Measurements from ENCODE around the gene SLC35G1.

SLC35G1 gene

DNA sequence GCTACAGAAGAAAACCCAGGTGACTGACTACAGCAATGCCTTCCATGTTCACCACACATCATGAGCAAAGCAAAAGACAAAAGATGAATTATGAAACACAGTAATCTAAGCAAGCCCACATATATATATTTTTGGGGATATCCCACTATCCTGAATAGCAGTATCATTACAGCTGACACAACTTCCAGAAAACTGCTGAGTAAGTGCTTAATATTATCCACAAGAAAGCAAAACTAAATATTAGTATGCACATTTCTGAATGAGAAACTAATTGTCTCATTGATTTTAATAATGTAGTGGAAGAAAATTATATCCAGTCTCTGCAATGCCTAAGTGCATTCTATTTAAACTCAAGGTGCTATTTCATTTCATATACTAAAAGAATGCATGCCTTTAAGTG is 14.5 kb upstream of the SLC35G1 start:
- no peak for DNase-seq

DNA sequence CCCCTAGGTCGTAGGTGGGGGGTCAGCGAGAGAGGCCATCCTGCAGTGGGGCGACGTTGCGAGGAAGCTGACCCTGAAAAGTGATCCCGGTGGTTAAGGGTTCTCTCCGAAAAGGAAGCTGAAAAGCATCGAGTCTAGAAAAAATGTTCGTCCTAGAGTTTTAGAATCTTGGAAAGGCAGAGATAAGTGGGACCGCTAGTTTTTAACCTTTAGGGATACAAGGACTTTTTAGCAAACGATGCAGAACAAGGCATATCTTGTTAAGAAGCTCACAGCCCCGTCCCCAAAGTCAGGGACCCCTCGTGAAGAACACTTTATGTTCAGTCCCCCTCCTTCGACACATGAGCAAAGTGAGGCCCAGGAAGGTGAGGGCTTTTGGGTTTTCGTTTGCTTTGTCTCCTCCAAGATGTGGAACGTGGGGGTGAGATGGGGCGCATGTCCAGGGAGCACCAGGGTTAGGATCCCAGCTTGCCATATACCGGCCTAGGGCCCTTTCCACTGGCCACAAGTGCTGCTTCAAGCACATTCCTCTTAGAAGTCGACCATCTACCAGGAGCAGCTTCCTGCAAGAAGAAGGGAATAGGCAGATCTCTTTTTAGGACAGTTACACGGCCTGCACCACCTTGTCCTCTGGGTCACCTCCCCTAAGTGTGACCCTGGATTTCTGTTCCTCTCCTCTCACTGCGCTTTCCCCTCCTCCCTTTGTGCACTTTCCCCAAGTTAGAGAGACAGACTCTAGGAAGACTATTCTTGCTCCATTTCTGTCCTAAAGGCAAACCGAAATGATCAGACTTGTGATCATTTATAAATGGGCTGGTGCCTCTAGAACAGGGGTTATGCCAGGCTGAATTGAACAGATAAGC is 969 bp downstream of the SLC35G1 start:
- DNase-seq = peak; percentile 21

DNA sequence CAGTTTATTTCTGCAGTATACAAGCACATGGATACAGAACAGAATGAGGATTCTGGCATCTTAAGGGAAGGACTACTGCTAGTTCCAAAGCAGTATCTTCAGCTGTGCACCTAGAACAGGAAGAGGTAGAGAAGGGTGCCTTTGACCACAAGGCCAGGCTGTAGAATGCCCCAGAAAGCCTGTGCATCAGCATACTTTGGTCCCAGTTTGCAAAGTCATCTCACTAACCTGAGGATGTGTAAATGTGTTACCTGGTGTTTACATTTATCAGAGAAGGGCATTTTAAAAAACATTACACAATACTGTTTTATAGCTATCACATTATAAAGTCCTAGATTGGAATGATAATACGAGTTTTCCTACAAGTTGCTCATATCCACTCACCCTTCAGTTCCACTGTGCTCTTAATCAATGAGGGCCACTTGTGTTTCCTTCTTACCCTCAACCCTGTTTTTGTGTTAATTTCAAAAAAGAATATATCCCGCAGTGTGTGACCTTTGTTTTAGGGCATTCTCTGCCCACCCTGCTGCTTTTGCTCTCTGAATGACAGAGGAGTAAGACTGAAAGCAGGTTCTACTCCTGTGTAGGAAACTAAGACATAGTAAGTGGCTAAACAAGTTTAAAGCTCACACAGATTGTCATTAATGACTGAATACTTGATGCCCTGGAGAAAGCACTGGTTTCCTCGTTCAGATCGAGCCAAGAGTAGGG is 3.4 kb downstream of the SLC35G1 start:
- DNase-seq = no peak

DNA sequence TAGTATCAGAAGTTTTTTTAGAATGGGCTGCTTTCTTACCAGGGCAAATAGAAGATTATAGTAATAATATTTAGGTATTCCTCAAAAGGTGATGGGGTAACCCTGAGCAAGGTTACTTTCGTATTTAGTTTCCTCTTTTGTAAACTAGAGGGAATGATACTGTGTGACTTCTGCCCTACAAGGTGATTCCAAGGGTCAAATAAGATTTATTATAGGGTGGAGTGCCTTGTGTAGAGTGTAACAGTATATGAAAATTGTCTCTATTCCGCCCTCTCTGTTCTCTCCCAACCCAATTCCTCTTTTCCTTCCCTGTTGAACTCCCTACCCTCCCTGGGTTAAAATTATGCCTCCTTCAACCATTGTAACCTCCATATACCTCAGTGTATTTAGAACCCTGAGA is 5.3 kb downstream of the SLC35G1 start:
- no peak for DNase-seq

DNA sequence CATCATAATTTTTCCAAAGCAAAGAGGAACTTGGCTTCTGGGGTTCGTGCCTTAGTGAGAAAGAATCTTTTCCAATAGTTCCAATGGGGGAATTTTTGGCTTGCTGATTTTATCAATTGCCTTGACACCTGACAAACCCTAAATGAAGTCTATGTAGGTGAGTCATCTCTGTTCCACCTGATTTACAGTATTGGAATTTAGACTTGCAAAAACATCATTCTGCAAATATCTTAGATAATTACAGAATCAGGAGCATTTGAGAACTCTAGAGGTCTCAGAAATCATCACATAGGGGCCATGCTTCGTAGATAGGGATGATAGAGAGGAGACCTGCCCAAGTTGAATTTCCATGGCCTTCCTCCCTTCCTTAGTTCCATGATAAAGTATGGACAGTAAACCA is 9.3 kb downstream of the SLC35G1 start:
- no peak for DNase-seq

DNA sequence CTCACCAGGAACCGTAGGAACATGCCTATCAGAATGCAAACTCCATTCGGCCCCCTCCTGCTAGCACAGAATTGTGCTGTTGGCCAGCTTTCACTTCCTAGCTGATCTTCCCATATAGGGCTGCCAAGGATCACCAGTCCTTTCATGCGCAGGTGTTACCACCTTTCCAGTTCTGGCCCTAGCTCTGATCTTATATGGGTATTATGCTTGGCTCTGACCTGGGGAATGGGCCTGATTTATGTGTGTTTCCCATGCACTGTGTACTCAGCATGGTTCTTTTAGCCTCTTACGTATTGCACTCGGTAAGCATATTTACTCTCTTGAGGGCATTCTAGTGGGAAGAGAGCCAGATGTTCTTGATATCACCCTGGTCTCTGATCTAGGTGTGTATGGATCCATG is 11.1 kb downstream of the SLC35G1 start:
- peak; percentile 15 for DNase-seq

DNA sequence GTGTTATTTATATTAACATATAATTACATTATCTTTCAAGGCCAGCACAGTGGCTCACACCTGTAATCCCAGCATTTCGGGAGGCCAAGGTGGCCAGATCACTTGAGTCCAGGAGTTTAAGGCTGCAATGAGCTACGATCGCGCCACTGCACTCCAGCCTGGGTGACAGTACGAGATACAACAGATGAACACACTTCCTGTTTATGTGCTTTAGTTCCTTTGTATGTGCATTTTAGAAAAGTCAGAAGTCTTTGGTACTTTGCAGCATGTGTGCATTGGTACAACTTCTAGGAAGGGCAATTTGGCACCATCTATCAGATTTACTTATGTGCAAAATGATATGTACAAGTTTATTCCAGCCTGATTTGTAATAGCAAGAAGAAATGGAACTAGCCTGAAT is 13.3 kb downstream of the SLC35G1 start:
- DNase-seq = no peak

DNA sequence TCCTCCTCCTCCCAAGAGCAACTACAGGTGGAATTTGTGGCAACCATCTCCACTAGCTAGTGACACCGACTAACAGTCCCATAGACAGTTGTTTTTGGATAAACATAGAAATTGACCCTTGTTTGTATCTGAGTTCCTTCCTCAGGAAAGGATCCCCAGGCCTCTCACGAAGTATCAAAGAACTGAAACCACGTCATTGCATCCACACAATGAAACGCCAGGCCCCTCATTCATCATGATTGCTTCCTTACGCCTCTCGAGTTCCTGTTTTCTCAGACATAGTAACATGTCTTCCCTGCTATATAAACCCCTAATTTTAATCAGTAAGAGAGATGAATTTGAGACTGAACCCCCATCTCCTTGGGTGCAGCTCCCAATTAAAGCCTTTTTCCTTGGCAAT is 18.1 kb downstream of the SLC35G1 start:
- no peak for DNase-seq

DNA sequence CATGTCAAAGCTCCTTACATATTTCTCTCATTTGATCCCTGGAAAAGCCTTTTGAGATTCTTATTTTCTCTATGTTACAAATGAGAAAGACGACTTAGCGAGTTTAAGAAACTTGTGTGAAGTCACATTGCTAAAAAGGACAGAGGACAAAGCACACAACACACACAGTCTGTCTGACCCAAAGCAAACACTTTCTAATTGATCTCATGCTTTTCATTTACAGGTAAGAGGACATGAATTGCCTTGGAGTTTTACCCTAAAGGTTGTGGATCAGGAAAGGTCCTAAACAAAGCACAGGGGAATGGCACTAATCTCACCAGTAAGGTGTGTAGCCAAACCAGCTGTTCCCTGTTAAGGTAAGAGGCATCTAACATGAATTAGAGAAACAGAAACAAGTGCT is 18.7 kb downstream of the SLC35G1 start:
- DNase-seq = no peak

DNA sequence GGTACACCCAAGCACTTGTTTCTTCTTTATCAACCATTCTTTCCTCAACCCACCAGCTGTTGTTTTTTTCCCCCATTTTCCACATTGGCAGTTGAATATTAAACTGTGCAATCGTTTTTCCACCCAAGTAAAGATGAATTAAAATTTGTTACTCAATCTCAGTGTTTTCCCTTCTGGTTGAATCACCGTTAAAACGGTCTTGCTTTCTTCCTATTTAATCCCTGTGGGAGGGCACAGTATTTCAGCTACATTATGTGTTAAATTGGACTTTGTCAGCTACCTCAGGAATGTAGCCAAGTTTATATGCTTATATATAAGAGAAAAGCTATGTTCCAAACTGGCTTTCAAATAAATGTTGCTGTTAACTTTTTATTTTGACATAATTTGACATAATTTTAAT is 19.9 kb downstream of the SLC35G1 start:
- no peak for DNase-seq

DNA sequence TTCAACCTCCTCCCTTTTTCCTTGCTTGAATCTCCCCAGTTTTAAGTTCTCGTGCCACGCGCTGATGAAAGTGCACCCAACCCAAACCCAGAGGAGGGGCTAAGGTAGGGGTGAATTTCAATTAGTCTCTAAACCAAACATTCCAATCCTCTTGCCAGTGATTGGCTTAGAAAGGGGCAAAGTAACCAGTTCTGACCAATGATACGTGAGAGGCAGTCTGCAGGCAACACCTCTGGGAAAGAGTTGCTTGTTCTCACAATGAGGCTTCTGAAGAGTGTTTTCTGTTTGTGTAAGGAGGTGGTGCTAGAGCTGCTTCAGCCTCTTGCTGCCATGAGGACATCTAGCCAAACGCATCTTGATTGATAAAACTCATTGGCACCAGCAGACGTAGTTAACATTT is 21.8 kb downstream of the SLC35G1 start:
- DNase-seq = peak; percentile 60

DNA sequence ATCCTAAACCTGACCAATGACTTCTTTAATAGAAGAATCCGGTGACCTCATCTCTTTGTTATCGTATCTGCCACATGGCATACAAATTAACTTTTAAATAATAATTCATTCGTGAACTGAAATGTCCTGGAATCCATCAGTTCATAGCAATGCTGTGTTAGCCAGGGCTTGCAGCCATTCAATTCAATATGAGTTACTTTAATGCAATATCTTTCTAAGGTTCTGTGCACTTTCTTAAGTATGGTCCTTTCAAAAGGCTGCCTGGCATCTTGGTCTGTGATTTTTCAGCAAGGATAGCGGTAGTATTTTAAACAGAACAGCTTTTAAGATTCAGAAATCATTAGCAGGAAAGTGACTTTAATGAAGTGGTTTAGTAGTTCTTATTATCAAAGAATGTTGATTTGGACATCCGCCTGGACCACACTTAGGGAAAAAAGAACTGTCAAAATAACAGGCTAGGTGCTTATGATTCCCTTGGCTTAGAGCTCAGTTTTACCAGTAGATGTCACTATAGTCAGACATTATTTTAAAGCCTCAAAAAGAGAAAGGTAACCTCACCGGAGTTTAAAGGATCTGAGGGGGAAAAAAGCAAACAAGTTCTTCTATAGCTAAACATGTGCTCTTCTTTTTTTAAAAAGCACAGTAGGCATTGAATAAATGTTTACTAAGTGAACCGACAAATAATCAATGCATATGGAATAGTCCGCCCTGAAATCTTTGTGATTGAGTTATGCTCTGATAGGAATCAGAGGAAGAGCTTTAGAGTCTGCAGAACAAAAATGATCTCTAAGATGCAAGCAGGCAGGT is 22.7 kb downstream of the SLC35G1 start:
- DNase-seq = peak; percentile 46

DNA sequence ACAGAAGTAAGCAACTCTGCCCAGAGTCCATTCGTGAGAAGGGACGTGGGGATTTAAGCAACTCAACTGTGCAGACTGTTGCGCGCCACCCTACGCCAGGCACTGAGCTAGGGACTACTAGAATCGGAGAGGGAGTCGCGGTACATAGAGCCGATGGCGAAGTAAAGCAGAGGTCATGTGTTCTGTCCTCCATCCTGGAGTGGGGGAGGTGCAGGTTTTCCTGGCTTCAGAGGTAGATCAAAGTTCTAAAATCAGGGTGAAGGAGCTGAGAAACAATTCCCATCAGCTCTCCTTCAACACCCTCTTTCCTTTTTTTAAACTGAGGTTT is 23.2 kb downstream of the SLC35G1 start:
- DNase-seq = no peak

DNA sequence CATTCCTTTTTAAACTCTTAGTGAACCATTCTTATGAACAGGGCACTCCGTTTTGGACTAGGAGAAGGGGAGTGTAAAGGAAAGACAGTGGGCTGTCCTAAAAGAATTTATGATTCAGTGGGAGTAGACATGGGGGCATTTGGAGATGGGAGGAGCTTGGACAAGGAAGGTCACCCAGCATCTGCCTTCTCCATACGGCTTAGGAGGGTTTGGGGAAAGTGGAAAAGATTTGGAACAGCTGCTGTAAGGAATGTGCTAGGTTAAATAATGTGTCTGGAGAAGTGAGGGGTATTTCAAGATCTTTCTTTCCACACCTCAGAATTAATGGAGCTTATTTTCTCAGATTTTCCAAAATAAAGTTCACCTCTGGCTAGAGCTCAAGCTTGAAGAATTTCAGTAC is 24.0 kb downstream of the SLC35G1 start:
- no peak for DNase-seq

DNA sequence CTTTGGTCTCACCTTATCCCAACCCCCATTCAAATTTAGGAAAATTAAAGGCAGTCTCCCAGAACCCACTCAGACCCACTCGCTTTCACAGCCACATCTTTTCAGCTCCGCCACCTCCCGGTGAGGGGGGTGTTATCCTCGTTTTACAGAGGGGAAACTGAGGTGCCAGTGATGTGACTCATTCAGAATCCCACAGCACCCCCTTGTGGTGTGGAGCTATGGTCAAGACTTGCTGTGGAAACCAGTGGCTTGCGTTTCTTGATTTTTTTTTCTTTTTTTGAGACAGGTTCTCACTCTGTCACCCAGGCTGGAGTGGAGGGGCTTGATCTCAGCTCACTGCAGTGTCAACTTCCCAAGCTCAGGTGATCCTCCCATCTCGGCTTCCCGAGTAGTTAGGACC is 27.6 kb downstream of the SLC35G1 start:
- peak; percentile 23 for DNase-seq

DNA sequence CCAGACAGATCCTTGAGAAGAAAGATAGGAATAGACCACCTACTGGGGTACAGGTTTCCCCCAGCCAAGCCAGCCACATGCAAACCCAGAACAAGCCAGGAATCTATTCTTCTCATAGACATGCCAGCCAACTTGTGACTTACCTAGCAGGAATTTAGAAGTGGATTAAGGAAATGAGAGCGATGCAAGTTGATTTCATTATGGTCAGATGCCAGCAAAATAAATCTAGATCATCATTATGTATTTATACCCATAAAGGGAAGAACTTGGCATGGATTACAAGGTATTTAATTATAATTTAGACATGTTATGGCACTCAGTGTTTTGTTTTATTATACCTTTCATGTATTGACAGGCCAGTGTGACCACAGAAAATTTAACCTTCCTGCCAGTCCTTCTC is 32.8 kb downstream of the SLC35G1 start:
- DNase-seq = no peak

DNA sequence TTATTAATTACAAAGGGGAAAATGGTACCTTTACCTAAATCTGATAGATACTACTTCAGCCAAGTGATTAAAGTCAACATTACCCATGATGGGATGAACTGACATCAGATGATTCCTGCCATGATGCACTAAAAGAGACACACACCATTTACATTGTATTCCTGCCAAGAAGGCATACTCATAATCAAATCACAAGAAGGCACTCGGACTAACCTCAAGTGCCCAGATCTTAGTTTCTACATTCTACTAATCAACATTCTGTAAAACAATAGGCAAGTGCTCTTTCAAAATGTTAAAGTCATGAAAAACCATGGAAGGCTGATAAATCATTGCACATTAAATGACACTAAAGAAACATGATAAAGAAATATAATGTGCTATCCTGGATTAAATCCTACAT is 44.4 kb downstream of the SLC35G1 start:
- DNase-seq = no peak

DNA sequence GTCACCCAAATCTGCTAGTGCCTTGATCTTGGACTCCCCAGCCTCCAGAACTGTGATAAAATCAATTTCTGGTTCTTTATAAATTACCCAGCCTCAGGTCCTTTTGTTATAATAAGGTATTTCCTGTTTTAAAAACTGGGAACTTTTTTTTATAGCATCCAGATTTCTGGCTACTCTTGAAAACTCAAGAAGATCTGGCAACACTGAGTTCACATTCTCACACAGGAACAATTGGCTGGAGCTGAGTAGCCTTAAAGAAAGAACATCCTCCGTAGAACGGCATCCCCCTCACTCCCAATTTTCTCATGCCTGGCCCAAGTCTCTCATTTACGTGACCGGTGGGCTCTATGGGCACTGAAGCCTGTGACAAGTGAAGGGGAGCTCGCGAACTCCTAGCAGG is 47.1 kb downstream of the SLC35G1 start:
- DNase-seq = no peak

DNA sequence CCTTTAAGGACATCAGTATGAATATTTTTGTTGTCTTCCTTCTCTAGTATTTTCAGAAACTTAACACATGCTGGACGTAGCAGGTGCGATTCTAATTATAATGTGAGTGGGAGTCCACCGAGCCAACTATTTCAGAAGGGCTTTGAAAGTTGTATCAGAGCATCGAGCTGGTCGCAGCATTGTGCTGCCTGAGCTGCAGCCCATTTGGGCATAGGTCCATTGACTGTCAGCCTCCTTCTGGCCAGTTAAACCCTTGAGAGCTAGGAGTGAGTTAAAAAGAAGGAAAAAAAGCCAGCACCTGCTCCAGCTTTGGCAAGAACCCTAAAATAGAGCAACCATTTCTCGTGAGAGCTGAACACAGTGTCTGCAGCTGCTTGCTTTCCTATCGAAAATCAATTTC is 47.8 kb downstream of the SLC35G1 start:
- DNase-seq = no peak

DNA sequence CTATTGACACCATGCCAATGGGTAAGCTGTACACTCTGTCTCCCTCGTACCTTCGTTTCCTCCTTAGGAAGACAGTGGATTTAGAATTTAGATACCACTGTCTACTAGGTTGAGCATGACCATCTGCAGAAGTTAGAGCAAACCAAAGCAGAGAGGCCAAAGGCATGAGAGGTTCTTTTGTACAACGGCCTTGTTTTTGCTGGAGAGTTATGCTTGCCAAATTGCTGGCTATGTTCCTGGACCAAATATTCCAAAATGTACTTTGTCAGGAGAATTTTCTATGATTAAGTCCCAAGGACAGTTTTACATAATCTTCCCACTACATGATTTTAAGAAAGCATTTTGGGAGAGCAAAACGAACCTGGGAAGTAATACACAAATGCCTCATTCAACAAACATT is 52.0 kb downstream of the SLC35G1 start:
- DNase-seq = no peak

DNA sequence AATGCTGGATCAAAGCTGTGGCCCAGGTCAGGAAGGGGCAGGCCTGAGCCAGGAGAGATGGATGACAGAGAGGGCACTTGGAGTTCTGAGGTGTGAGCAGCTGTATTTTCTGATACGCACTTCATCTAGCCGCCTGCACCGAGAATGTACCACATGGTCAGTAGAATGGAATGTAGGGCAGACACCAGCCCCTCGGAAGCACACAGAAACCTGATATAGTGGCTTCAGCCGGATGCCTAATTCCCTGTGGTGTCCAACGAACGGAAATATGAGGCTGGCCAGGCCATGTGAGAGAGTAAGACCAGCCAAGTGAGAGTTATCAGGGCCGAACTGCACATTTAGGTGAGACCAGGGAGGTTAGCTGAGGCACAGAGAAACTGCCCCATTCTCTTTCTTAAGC is 53.3 kb downstream of the SLC35G1 start:
- no peak for DNase-seq

DNA sequence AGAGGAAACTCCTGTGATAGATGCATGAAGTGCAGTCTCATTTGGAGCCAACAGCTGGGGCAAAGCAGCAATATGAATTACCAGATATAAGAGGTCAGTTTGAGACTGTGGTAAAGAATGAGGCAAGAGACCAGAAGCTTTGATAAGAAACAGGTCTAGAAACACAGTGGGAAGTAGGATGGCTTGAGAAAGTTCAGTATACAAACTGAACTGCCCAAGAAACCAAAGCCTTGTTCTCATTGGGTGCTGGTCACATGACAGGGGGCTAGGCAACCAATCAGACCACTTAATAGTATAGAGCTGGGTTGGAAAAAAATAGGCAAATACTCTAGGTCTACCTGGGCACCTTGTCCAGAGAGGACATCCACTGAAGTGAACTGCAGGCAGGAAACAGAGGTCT is 53.7 kb downstream of the SLC35G1 start:
- no peak for DNase-seq

DNA sequence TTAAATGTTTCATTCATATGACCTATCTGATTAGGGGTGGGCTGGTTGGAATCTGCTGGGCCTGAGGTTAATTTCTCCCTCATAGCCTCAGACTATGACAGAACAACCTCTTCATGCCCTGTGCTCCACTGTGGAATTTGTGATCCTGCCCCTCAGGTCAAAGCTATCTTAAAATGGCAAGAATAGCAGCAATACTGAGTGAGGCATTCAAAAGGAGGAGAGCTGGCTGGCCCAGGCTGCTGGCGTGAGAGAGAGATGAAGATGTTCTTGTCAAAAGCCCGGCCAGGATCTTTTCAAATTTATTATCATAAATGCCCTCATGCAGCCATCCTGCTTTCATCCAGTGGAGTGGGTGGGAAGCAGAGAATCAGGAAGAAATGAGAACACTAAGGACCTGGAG is 58.1 kb downstream of the SLC35G1 start:
- no peak for DNase-seq
